Choroid plexus epithelial cell (primary cell): ENCODE data around the gene NID2.

Experiments used
- DNase-seq: peaks from one replicate; pipeline ENCODE4 v3.0.0-alpha.2; 2010; ENCODE audit warnings: low read depth
- H3K4me3 ChIP-seq: 2 replicates; pipeline ENCODE4 v1.5.1; 2011; ENCODE audit warnings: low read depth, mild to moderate bottlenecking, control low read depth, low read length, moderate library complexity
- TF ChIP-seq, protein P1 (sequence below): conservative IDR thresholded peaks from 2 replicates; pipeline ENCODE4 v1.5.1; 2011; ENCODE audit warnings: low read depth, mild to moderate bottlenecking, control low read depth, inconsistent platforms, low read length, moderate library complexity

The NID2 gene

DNA sequence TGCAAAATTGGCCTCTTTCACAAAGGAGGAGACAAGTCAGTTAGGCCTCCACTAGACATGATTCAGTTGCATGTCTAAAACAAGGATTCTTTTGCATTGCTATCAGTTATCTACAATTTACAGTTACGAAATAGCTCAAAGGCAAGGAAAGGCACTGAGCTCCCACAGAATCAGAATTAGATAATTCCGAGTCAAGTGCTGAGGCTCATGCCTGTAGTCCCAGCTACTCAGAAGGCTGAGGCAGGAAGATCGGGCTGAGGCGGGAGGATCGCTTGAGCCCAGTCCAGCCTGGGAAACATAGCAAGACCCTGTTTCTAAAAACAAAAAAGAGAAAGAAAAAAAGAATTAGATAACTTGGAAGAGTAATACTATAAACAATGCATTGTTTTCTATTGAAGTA, 91.8 kb downstream of the NID2 start:
- no peak overlapping the region for H3K4me3 ChIP-seq
- TF ChIP-seq, protein P1, sequence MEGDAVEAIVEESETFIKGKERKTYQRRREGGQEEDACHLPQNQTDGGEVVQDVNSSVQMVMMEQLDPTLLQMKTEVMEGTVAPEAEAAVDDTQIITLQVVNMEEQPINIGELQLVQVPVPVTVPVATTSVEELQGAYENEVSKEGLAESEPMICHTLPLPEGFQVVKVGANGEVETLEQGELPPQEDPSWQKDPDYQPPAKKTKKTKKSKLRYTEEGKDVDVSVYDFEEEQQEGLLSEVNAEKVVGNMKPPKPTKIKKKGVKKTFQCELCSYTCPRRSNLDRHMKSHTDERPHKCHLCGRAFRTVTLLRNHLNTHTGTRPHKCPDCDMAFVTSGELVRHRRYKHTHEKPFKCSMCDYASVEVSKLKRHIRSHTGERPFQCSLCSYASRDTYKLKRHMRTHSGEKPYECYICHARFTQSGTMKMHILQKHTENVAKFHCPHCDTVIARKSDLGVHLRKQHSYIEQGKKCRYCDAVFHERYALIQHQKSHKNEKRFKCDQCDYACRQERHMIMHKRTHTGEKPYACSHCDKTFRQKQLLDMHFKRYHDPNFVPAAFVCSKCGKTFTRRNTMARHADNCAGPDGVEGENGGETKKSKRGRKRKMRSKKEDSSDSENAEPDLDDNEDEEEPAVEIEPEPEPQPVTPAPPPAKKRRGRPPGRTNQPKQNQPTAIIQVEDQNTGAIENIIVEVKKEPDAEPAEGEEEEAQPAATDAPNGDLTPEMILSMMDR = no peak
- no peak for DNase-seq

DNA sequence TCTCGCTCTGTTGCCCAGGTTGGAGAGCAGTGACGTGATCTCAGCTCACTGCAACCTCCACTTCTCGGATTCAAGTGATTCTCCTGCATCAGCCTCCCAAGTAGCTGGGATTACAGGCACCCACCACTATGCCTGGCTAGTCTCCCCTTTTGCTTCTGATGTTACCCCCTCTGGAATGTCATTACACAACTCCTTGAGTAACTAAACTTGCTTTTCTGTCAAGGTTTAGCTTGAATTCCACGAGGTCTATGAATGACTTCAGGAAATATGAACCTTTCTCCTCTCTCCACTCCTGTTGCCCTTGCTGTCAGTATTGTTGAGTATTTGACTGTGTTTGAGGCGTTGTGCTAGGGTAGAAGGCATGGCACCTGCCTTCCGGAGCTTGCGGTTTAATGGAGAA, 96.3 kb downstream of the NID2 start:
- TF ChIP-seq, protein P1 = no peak
- H3K4me3 ChIP-seq = no peak overlapping the region
- DNase-seq = no peak

DNA sequence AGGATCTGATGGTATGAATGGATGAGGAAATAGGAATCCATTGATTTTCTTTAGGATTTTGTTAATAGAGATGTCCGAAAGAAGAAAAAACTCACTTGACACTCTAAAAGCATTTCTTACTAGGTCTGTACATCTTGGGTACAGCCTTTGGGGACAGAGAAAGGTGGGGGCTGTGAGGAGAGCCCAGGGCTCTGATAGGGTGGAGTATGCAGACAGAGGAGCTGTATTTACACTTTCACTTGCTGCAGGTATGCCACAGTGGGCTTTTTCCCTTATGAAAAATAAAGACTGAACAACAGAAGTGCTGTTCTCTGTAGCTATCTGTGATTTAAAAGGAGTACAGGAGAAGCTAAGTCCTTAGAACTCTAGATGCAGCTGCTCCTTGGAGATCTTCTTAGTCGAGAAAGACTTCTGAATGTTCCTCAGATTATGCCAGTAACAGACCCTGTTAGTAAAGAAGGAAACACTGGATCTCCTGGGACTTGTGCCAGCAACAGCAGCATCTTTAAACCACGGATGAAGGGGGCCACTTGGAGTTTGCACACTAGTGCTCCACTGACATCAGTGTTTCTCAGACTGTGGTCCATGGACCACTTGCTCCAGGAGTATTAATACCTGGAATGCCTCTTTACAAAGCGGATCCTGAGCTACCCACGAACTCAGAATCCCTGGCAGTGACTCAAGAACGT, 98.9 kb downstream of the NID2 start:
- DNase-seq = no peak
- no peak overlapping the region for H3K4me3 ChIP-seq
- TF ChIP-seq, protein P1 = no peak

DNA sequence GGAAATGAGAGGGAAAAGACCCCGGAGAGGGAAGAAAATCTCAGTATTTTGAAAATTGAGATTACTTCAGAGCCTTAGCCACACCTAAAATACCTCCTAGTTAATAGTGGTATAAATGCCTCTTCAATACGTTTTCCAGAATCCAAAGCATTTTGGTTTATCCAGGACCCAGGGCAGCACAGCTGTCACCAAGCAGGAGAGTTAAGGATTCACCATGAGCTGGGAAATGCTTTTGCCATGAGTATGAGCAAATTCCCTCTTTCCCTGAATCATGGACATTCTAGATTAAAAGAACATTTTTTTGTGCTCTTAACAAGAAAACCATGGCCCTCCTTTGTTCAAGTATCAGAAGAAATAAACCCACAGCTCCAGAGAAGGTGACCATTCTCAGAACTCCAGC, 101.3 kb downstream of the NID2 start:
- H3K4me3 ChIP-seq = no peak overlapping the region
- TF ChIP-seq, protein P1 = no peak
- DNase-seq = no peak

DNA sequence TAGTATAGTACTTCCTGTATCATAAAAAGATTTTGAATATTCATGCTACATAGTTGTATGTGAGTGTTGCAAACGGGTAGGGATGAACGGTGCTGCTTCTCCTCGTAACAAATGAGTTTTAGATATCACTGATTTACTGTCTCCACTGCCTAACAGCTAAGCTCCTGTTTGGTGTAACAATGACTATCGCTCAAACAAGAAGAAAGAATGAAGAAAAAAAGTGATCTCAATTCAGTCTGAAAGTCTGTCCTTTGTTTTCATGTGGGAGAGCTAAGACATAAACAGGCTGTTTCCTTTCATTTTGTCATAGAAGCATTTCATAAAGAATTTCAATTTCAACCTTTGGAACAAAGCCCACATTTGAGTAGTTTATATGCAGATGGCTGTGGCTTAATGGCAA, 105.6 kb downstream of the NID2 start:
- TF ChIP-seq, protein P1 = no peak
- peak overlapping the region; percentile 37 for H3K4me3 ChIP-seq
- peak; percentile 69 for DNase-seq

DNA sequence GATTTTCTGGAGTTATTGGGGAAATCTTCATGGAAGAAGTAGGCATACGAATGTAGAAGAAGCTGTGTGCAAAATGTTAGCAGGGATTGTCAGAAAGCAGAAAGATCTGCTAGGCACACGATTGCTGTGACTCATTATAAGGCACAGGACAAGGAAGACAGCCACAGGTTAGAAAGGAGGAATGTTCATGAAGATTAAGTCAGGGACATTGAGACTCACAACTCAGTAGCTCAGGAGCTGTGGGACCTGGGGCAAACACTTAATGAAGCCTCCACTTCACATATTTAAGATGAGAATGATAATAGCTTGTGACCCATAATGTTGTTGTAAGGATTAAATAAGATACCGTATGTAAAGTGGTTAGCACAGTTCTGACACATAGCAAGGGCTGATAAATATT, 106.1 kb downstream of the NID2 start:
- DNase-seq = peak; percentile 42
- H3K4me3 ChIP-seq = no peak overlapping the region
- TF ChIP-seq, protein P1 = no peak

DNA sequence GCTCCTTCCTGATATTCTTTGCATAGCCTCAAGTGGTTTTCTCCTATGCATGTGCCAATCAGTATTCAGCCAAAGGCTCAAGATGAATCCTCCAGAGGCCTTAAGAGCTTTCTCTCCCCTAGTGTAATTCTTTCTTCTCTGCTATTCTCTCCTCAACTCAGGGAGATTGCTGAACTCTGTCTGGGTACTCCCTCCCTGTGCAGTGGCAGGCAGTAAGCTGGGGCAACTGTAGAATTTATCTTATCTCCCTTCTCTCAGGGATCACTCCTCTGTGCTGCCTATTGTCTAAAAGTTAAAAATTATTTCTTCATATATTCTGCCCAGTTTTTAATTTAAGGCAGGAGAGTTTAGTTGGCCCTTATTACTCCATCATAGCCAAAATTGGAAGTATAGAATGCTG, 108.0 kb downstream of the NID2 start:
- no peak overlapping the region for H3K4me3 ChIP-seq
- TF ChIP-seq, protein P1 = no peak
- DNase-seq = no peak
